ENCODE results near the gene CAMKMT. TPM values are rescaled to one million over a fixed set of nuclear protein-coding genes. Genes with fewer than 3 reads are reported as not detected.

CAMKMT gene
- total RNA-seq, 2 experiments from 2014 or later: 11.9 to 13.9 TPM

- H3K27me3 ChIP-seq (ENCODE audit: control insufficient read depth in 1 of 2, insufficient read depth in 2 of 2, low read length in 2 of 2): no peaks in the 10 kb centered on the region
Measured at GRCh38 chr2:44615950-44616518, 254.3 kb downstream of the CAMKMT start.

GRCh38 chr2:44616667-44617155 lies 255.0 kb downstream of the CAMKMT start:
- Mint-ChIP-seq H3K4me3 (no peak overlapping the region), H3K9me3 (no peaks in the 10 kb centered on the region), H3K4me1 (ENCODE audit: low read depth) (no peaks in the 10 kb centered on the region), H3K27me3 (no peaks in the 10 kb centered on the region), H3K36me3 (ENCODE audit: low read depth) (no peaks in the 10 kb centered on the region), H3K27ac (no peak overlapping the region)
- POLR2A ChIA-PET: no interaction called here
- TF ChIP-seq CTCF (IDR thresholded peaks at IDR 0.05): no peak
- ATAC-seq (ENCODE audit: poor library complexity) (peak; percentile 39), DNase-seq (peak in 2 of 14 experiments; percentile 11 to 40)
- Histone ChIP-seq H3K4me3 (ENCODE audit: low read length) (peak overlapping the region; percentile 24), H3K27ac (ENCODE audit: low read depth in 1 of 2, low read length in 2 of 2) (no peak overlapping the region), H3K4me1 (ENCODE audit: insufficient read depth, low read length) (peaks cover 5% of the 10 kb centered on the region), H3K9me3 (ENCODE audit: control insufficient read depth in 1 of 2, insufficient read depth in 1 of 2, low read length in 2 of 2) (peaks cover 0 to 4% of the 10 kb centered on the region in 2 experiments), H3K36me3 (ENCODE audit: insufficient read depth, low read length) (no peaks in the 10 kb centered on the region), H3K27me3 (ENCODE audit: control insufficient read depth in 1 of 2, insufficient read depth in 2 of 2, low read length in 2 of 2) (no peaks in the 10 kb centered on the region)
- CTCF ChIA-PET: interaction anchor here (0.9 kb wide), 1 partner anchor 72 kb away, joined by 3 read pairs; no protein-coding TSS in a partner anchor
- intact Hi-C loops (cut with DNase I, micrococcal nuclease): no loop called here

More at GRCh38 chr2:44615950-44616518, 254.3 kb downstream of the CAMKMT start:
- no peak for ATAC-seq (ENCODE audit: poor library complexity)
- no peaks in the 10 kb centered on the region for H3K36me3 Mint-ChIP-seq (ENCODE audit: low read depth)
- intact Hi-C loops (cut with DNase I, micrococcal nuclease): no loop called here
- H3K27ac ChIP-seq (ENCODE audit: low read depth in 1 of 2, low read length in 2 of 2): no peak overlapping the region
- no peaks in the 10 kb centered on the region for H3K27me3 Mint-ChIP-seq
- TF ChIP-seq CTCF (IDR thresholded peaks at IDR 0.05): no peak
- no peaks in the 10 kb centered on the region for H3K36me3 ChIP-seq (ENCODE audit: insufficient read depth, low read length)
- no peaks in the 10 kb centered on the region for H3K9me3 Mint-ChIP-seq
- H3K9me3 ChIP-seq (ENCODE audit: control insufficient read depth in 1 of 2, insufficient read depth in 1 of 2, low read length in 2 of 2): peaks cover 0 to 4% of the 10 kb centered on the region in 2 experiments
- no peaks in the 10 kb centered on the region for H3K4me1 Mint-ChIP-seq (ENCODE audit: low read depth)
- no peak for DNase-seq
- ChIA-PET POLR2A (no interaction called here), CTCF (interaction anchor here (0.9 kb wide), 1 partner anchor 73 kb away, joined by 3 read pairs; no protein-coding TSS in a partner anchor)
- H3K27ac Mint-ChIP-seq: no peak overlapping the region
- H3K4me1 ChIP-seq (ENCODE audit: insufficient read depth, low read length): peaks cover 5% of the 10 kb centered on the region
- H3K4me3 Mint-ChIP-seq: no peak overlapping the region
- no peak overlapping the region for H3K4me3 ChIP-seq (ENCODE audit: low read length)

GRCh38 chr2:44618251-44619023 lies 256.7 kb downstream of the CAMKMT start:
- Histone ChIP-seq H3K4me1 (ENCODE audit: insufficient read depth, low read length) (peaks cover 5% of the 10 kb centered on the region), H3K36me3 (ENCODE audit: insufficient read depth, low read length) (no peaks in the 10 kb centered on the region), H3K9me3 (ENCODE audit: control insufficient read depth in 1 of 2, insufficient read depth in 1 of 2, low read length in 2 of 2) (peaks cover 0 to 4% of the 10 kb centered on the region in 2 experiments), H3K27me3 (ENCODE audit: control insufficient read depth in 1 of 2, insufficient read depth in 2 of 2, low read length in 2 of 2) (no peaks in the 10 kb centered on the region), H3K4me3 (ENCODE audit: low read length) (no peak overlapping the region), H3K27ac (ENCODE audit: low read depth in 1 of 2, low read length in 2 of 2) (no peak overlapping the region)
- Mint-ChIP-seq H3K36me3 (ENCODE audit: low read depth) (peaks cover 8% of the 10 kb centered on the region), H3K27ac (no peak overlapping the region), H3K9me3 (no peaks in the 10 kb centered on the region), H3K4me1 (ENCODE audit: low read depth) (no peaks in the 10 kb centered on the region), H3K4me3 (no peak overlapping the region), H3K27me3 (no peaks in the 10 kb centered on the region)
- CTCF ChIA-PET: no interaction called here
- intact Hi-C loops (cut with DNase I, micrococcal nuclease): no loop called here
- TF ChIP-seq CTCF (IDR thresholded peaks at IDR 0.05): no peak
- no peak for ATAC-seq (ENCODE audit: poor library complexity)
- DNase-seq: no peak
- POLR2A ChIA-PET: no interaction called here
